NT2/D1 (cell line): ENCODE measurements around the gene COL11A1.

Experiments
- YY1 ChIP-seq: IDR thresholded peaks from 2 replicates; pipeline ENCODE4 v1.6.1; 2011; ENCODE audit not compliant: insufficient read length, insufficient read depth
- ZNF274 ChIP-seq: IDR thresholded peaks from 2 replicates; pipeline ENCODE4 v1.6.1; 2011; ENCODE audit warnings: mild to moderate bottlenecking, low read depth, low read length

- TF ChIP-seq ZNF274 (no peak), YY1 (no peak)
Measured at GRCh38 chr1:102970496-102971078, 137.7 kb downstream of the COL11A1 start.
